Epithelial cell of prostate (primary cell): Measurements from ENCODE around the gene CHID1.
A peak's percentile ranks its signal among the peaks of the same experiment; 100 is the strongest.

Experiments
- DNase-seq: peaks from one replicate; pipeline ENCODE4 v3.0.0-alpha.2; 2011; ENCODE audit warnings: low read depth, low spot score
- H3K27ac ChIP-seq: fragments of 450-650 bp; 2 replicates; pipeline ENCODE4 v1.5.1; 2017; ENCODE audit warnings: mild to moderate bottlenecking

Gene CHID1

DNA sequence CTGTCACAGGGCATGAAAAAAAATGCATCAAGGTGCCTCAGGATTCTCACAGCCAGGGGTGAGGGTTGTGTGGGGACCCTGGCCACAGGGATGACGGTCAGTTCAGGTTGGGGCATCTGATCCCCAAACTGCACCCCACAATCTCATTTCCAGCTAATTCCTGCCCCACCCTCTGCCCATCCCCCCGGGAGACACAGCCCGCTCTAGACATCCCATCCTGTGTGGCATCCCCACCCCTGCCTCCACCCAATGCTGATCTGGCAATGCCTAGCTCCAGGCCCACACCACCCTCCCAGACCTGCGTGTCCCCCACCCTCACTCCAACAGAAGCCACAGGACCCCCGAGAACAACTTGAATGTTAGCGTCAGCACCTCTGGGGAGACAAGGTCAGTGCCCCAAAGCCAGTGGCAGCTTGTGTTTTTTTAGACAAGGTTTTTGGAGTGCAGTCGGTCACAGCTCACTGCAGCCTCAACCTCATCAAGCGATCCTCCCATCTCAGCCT lies 42.7 kb downstream of the CHID1 start:
- no peak for DNase-seq
- H3K27ac ChIP-seq: no peak overlapping the region

DNA sequence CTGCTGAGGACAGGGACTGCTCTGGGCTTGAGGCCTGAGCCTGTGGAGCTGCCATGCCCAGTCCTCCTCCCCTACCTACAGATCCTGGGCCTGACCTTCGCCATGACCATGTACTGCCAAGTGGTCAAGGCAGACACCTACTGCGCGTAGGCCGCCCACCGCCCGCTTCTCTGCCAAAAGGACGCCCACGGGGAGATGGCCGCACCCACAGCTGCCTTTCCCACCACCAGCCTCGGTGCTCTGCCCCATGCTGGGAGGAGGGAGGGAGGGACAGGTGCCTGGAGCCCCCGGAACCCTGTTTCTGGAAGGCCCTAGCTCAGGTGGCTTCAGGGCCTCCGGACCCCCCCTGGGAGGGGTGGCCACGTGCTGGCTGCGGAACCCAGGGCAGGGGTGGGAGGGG lies 44.1 kb downstream of the CHID1 start:
- no peak for DNase-seq
- no peak overlapping the region for H3K27ac ChIP-seq

DNA sequence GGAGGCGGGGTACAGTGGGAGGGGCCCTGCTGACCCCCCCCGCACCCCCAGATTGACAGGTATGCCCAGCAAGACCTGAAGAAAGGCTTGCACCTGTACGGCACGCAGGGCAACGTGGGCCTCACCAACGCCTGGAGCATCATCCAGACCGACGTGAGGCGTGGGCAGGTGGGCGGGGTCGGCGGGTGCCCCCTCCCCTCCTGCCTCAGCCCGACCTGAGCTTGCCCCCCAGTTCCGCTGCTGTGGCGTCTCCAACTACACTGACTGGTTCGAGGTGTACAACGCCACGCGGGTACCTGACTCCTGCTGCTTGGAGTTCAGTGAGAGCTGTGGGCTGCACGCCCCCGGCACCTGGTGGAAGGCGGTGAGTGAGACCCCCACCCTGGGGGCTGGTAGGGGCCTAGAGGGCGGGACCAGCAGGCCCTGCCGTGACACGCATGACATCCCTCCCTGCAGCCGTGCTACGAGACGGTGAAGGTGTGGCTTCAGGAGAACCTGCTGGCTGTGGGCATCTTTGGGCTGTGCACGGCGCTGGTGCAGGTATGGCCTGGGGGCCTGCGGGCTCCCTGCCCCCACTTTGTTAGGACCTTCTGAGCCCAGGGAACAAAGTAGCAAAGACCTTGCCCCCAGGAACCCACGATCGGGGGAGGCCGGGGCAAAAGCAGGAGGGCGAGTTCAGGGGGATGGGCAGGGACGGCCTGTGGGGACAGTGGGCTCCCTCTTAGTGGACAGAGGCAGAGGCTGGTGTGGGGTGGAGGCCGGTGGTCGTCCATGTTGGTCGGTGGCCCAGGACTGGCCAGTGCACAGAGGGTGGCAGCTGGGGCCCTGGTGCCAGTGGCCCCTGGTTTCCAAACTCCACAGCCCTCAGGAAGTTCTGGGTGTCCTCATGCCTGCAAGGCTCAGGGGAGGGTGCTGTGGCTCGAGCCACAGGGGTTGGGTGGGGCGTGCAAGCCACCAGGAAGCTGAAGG lies 44.9 kb downstream of the CHID1 start:
- H3K27ac ChIP-seq: no peak overlapping the region
- DNase-seq: no peak

DNA sequence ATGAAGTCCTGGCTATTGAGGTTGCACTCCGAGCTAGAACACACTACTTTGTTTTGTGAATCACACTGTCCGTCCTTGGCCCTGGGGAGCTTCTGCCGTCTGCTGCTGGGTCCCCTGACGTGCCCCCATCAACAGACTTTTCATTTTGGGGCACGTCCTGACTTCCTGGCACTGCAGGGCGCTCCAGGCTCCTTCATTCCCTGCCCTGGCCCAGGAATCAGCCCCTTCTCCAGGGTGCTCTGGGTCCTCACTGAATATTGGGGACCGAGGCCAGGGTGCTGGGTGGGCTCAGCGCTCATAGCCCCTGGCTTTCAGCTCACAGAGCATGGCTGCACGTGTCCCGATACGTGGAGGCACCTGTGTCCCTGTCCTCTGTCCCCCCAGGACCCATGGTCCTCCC lies 45.7 kb downstream of the CHID1 start:
- no peak overlapping the region for H3K27ac ChIP-seq
- no peak for DNase-seq

DNA sequence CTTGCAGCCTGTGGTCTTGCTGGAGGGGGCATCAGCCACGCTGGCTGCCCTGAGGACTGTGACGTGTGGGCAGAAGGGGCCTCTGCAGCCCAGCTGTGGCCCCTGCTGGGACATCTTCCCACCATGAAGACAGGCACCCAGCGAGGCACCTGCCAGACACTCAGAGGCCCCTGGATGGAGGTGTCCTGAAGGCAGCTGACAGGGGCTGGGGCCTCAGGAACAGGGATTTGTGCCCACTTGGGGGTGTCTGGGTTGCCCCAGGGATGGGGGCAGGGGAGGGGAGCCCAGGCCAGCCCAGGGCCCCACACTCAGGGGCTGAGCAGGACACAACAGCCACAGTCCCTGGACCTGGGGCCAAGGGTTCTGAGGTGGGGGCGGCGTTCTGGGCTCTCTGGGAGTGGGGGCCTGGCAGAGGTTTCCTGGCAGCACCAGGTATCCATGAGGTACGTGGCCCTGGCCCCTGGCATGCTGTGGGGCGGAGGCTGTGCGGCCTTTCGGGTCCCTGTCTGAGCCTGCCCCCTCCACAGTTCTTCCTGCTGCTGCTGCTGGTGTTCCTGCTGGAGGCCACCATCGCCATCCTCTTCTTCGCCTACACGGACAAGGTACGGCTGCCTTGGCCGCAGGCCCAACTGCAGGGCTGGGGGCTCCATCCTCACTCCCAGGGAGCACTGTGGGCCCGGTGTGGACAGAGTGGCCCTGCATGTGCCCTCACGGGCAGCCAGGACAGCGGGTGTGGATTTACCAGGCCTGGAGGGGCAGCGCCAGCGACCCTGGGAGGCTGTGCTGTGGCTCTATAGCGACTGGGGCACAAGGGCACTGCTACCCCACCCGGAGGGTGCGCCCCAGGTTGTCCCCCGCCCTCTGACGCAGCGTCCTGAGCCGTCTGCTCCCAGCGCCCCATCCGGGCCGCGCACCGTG lies 46.4 kb downstream of the CHID1 start:
- no peak overlapping the region for H3K27ac ChIP-seq
- DNase-seq: no peak

DNA sequence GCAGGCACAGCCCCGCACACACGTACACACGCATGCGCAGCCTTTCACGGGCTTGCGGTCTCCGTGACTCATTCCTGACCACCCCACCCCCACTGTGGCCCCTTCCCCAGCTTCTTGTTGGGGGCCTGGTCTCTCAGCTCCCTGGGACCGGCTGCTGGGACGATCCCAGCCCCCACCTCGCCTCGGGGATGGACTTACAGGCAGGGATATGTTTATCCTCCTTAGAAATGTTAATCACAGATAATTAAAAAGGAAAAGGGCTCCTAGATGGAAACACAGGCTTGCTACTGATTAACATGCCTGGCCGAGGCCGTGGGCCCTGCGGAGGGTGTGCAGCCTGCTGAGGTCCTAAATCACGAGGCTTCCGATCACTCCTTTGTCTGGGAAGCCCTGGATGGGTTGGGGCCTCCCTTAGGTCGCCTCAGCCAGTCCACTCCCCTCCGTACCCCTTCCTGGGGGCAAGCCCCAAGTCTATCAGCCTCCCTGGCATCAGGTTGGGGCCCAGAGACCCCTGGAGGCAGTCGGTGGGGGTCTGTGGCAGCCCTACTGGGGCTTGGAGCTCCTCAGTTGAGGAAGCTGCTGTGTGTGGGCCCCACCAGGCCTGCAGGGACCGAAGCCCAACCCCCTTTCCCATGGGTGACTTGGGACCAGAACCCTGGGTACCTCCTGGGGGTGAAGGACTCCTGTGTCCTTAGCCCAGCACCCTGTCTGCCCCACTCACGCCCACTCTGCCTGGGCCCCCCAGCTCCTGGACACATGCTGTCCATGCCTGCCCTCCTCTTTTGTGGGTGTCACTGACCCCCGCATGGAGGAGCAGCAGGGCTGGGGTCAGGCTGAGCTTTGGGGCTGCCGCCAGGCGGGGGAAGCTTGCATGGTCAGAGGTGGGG lies 47.3 kb downstream of the CHID1 start:
- H3K27ac ChIP-seq: no peak overlapping the region
- DNase-seq: no peak

DNA sequence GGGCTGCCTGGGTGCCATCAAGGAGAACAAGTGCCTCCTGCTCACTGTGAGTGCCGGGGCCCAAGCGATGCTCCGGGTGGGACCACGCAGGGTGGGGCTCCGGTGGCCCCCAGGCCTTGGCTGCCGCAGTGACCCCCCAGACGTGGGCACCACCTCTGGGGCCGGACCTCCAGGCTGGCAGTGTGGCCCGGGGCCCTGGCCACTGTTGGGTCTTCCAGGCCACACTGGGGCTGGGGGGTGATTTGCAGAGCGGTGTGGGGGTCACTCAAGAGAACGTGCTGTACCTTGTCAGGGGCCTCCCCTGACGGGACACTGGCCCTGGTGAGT lies 48.0 kb downstream of the CHID1 start:
- no peak overlapping the region for H3K27ac ChIP-seq
- no peak for DNase-seq

DNA sequence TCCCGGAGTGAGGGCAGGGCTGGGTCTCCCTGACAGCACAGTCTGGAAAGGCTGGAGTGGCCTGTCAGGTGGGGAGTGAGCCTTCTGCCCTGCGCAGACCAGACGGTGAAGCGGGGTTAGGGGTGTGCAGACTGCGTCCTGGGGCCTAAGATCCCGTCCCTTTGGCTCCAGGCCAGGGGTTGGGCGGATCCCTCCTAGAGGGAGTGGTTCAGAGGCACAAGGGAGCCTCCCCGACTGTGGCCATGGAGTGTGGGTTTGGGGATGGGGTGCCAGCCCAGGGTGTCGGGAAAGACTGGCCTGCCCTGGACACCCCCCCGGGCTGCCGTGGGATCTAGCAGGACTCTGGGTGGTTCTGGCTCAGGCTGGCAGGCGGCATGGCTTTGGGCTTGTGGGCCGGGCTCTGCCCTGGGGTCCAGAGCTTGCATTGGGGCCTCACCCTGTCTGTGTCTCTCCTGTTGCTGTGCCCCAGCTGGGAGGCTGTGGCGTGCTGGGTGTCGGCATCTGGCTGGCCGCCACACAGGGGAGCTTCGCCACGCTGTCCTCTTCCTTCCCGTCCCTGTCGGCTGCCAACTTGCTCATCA lies 48.4 kb downstream of the CHID1 start:
- no peak for DNase-seq
- no peak overlapping the region for H3K27ac ChIP-seq

DNA sequence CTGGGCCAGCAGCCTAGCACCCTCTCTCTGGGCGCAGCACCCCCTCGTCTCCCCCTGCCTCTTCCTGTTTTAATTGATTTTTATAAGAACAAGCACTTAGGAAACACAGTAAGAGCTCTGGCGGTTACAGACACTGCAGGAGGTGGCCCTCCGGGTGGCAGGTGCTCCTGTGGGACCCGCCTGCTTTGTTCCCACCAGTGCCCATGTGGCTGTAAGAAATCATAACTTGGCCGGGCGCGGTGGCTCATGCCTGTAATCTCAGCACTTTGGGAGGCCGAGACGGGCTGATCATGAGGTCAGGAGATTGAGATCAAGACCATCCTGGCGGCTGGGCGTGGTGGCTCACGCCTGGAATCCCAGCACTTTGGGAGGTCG lies 49.5 kb downstream of the CHID1 start:
- no peak for DNase-seq
- no peak overlapping the region for H3K27ac ChIP-seq

DNA sequence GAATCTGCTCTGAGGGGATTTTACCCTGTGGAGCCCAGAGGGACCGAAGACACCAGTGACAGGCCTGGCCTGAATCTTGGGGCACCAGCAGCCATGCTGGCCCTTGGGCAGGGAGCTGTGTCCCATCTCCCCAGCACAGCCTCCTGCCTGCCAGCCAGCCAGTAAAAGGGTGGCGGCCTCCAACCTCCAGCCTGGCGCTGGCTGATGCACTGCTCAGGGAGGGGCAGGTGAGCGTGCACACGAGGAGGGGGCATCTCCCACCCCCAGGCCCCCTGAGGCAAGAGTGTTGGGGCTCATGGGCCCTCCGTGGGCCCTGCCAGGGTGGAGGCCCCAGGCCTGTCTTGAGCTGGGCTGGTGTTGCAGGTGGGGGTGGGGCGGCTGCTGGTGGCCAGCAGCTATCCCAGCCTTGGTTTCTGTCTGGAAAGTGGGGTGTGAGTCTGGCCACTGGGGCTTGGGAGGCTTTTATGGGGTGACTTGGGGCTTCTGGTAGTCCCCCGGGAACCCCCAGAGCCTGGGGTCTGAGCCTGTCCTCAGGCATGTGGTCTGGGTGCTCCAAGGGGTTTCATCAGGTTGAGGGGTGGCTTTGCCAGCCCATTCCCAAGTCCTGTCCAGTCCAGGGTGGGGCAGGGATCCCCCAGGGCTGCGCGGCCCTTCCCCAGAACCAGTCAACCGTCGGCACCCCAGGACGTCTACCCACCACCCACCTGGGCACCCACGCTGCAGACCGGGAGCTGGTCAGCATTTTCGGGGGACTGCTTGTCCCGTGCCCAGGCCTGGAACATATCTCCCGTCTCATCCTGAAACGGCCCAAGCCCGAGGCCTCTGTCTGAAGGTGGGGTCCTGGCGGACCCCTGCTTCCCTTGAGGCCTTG lies 50.1 kb downstream of the CHID1 start:
- no peak overlapping the region for H3K27ac ChIP-seq
- no peak for DNase-seq

DNA sequence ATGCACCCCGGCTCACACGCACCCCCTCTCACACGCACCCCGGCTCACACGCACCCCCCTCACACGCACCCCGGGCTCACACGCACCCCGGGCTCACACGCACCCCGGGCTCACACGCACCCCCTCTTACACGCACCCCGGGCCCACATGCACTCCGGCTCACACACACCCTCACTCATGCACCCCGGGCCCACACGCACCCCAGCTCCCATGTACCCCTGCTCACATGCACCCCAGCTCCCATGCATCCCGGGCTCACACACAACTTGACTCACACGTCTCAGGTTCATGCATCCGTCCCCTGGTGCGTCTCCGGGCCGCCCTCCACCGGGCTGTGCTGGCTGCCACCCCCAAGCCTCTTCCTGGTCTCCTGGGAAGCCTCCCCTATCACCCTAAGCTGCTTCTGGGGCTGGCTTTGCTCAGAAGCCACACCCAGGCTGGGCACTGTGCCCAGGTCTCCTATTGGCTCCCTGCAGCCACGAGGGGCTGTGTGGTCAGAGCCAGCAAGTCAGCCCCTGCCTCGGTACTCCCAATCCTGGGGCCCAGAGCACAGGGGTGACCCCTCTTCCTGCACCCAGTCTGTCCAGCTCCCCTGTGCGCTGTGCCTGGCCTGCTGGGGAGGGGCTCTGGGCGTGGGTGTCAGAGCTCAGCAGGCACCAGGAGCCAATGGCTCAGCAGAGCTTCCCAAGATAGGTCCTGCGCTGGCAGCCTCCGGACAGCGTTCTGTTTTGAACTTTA lies 51.0 kb downstream of the CHID1 start:
- DNase-seq: peak; percentile 45
- H3K27ac ChIP-seq: no peak overlapping the region

DNA sequence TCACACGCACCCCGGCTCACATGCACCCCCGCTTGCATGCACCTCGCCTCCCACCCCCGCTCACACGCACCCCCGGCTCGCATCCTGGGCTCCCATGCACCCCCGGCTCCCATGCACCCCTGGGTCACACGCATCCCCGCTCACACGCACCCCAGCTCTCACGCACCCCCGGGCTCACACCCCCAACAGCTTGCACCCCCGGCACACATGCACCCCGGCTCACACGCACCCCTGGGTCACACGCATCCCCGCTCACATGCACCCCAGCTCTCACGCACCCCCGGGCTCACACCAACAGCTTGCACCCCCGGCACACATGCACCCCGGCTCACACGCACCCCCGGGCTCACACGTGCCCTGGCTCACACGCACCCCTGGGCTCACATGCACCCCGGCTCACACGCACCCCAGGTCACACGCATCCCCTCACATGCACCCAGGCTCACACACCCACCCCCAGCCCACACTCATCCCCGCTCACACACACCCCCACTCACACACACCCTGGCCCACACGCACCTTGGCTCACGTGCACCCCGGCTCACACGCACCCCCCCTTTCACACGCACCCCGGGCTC lies 51.8 kb downstream of the CHID1 start:
- no peak for DNase-seq
- H3K27ac ChIP-seq: no peak overlapping the region

DNA sequence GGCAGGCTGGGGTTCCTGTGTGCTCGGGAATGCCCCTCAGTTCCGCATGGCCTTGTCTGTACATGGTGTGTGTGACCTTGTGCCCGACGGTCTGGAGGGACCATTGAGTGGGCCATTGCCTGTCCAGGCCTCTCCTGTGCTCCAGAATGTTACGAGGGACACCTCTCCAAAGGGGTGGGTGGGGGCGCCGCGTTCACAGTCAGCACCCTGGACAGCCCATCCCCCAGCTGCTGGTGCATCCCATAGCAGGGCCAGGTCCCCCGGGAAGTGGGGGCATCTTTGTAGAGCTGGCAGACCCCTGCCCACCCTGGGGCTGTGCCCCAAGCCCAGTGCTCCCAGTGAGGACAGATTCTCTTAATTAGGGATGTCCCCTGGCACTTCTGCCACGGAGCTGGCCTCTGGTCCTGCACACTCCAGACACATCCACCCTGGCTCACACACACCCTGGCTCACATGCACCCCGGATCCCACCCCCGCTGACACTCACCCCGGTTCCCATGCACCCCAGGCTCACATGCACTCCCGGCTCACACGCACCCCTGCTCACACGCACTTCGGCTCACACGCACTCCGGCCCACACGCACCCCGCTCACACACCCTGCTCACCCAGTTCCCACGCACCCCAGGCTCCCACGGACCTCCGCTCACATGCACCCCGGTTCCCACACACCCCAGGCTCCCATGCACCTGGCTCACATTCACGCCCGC lies 52.4 kb downstream of the CHID1 start:
- H3K27ac ChIP-seq: no peak overlapping the region
- no peak for DNase-seq

DNA sequence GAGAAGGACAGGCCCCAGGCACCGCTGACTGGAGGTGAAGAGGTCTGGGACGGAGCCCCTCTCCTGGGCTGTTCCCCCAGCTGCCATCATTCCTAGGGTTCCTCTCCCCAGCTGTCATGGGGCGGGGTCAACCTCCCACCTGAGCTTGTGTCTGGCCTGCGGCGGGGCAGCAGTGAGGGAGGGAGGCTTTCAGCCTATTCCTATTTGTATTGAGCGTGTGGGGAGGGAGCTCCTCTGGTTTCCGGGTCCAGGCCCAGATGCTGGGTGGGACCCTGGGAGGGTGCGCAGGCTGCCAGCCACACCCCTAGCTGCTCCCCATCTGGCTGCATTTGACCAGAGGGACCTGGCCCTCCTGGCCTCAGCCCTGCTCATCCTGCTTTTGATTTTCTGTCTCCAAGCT lies 54.2 kb downstream of the CHID1 start:
- no peak overlapping the region for H3K27ac ChIP-seq
- no peak for DNase-seq

DNA sequence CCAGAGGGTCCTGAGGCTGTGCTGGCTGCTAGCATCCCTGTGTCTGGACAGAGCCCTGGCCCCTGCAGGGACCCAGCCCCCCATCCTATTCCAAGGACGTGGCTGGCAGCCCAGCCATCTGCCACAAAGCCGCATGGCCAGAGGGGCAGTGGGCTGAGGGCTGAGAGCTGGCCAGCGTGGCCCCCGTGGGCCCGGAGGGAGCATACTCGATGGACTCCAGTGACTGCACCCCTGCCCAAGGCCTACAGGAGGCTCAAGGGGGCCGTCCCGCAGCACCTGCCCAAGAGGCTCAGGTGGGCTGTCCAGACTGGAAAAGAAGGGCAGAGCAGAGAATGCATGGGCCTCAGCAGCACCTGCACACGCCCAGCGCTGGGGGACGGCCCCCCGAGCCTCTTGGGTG lies 54.8 kb downstream of the CHID1 start:
- no peak overlapping the region for H3K27ac ChIP-seq
- DNase-seq: no peak

DNA sequence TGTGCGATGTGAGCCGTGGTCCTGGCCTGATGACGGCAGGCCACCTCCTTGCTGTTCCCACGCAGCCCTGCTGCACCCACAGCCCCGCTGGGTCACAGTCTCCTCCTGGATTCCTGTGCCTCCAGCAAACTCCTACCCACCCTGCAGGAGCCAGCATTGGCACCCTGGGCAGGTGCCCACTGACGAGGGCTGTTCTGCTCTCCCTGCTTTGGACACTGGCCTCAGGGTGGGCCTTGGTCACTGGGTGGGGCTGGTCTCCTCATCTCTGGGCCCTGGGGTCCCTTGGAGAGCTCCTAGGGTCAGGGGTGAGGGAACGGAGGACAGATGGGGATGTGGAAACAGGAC lies 55.3 kb downstream of the CHID1 start:
- H3K27ac ChIP-seq: no peak overlapping the region

DNA sequence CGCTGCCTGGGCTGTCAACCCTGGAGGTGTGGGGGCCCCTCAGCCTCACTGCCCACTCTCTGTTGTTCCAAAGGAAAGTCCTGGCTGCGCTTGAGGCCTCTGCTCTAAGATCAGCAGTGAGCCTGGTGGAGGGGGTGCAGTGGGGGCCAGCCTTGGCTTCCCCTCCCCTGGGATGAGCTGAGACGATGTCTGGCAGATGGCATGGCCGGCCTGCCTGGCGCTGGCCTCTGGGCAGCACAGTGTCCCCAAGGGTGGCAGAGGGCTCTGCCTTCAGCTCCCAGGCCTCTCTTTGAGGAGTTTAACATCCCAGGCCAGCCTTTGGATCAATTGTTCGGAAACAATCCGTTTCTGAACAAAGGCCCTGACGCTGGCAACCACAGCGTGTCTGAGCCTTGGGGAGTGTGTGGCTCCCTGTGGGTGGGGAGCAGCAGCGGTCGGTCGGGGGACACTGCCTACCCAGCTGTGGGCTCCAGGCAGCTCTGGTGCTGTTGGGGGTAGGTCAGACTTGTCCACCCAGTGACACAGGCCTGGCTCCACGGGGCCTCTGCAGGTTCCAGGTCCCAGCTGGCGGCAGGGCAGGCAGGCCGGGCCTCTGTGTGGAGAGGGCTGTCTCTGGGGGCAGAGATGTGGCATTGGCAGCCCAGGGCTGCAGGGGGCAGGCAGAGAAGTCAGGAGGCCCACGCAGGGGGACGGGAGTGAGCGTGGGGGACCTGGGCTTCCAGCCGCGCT lies 55.8 kb downstream of the CHID1 start:
- no peak overlapping the region for H3K27ac ChIP-seq
- DNase-seq: no peak

More for the DNA sequence above, 55.3 kb downstream of the CHID1 start:
- DNase-seq: no peak
